GM18873 (cell line): ENCODE measurements around the gene AIF1L.

Experiments used
- ATAC-seq: cut with Tn5 transposase; IDR thresholded peaks from one replicate; pipeline ENCODE4 v1.9.1; 2021; ENCODE audit warnings: mild to moderate bottlenecking, moderate library complexity, moderate number of reproducible peaks; ENCODE audit not compliant: unreplicated experiment, low FRiP score

AIF1L gene

GRCh38 chr9:131096269-131097125, at the start of gene AIF1L:
TSS of gene AIF1L (plus strand) at chr9:131096531. CDS start at chr9:131096630, 99 bp downstream.
- ATAC-seq = no peak

- ATAC-seq = no peak
These were observed 49.6 kb upstream of the AIF1L start for GRCh38 chr9:131046581-131047202.

DNA sequence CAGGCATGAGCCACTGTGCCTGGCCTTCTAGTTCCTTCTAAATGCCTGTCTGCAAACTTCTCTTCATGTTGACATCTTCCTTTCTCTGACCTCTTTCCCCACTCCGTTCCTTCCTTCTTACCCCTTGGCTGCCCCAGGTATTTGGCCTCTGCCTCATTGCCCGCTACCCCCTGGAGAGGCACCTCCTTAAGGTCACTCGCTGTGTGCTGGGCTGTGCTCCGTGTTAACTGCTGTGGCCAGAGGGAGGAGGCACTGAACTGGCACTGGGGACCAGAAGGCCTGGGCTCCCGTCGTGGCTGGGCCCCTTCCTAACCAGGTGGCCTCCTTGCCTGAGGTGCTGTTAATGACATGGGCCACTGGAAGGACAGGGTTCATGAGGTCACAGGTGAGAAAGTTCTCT, 48.0 kb upstream of the AIF1L start:
- ATAC-seq = no peak

DNA sequence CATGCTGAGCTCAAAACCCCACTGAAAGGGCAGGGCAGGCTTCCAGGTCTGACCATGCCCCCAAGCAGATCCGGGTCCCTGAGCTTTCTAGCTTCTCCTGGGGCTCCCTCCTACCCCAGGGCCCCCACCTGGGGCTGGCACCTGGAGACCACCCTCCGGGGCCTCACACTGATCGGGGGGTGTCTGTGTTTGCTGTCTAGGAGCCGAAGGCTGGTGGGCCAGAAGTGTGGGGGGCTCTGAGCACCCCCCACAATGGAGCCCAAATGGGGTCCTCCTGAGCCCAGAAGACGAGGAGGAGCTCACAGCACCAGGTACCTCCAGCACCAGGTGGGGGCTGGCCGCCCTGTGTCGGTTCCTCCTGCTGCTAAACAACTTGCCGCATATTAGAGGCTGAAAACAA, 47.5 kb upstream of the AIF1L start:
- no peak for ATAC-seq

- ATAC-seq = no peak
These were observed 46.3 kb upstream of the AIF1L start for GRCh38 chr9:131049829-131050715.

- ATAC-seq = no peak
These were observed 45.5 kb upstream of the AIF1L start for GRCh38 chr9:131050831-131051230.

GRCh38 chr9:131051592-131052517, 44.5 kb upstream of the AIF1L start:
- ATAC-seq = no peak

DNA sequence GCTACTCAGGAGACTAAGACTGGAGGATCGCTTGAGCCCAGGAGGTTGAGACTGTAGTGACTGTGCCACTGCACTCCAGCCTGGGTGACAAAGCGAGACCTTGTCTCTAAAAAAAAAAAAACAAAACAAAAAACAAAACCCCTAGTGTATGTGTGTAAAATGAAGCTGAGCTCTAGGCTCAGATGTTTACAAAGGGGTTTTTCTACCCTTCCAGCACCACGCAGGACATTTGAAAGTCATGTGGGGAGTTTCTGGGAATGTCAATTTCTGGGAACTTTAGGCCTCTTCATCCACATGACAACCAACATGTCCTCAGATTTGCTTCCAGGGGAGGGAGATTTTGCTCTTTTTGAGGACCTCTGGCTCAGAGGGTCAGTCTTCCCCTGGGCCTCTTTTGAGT, 42.4 kb upstream of the AIF1L start:
- no peak for ATAC-seq

- ATAC-seq = no peak
These were observed 39.4 kb upstream of the AIF1L start for GRCh38 chr9:131056781-131057506.

DNA sequence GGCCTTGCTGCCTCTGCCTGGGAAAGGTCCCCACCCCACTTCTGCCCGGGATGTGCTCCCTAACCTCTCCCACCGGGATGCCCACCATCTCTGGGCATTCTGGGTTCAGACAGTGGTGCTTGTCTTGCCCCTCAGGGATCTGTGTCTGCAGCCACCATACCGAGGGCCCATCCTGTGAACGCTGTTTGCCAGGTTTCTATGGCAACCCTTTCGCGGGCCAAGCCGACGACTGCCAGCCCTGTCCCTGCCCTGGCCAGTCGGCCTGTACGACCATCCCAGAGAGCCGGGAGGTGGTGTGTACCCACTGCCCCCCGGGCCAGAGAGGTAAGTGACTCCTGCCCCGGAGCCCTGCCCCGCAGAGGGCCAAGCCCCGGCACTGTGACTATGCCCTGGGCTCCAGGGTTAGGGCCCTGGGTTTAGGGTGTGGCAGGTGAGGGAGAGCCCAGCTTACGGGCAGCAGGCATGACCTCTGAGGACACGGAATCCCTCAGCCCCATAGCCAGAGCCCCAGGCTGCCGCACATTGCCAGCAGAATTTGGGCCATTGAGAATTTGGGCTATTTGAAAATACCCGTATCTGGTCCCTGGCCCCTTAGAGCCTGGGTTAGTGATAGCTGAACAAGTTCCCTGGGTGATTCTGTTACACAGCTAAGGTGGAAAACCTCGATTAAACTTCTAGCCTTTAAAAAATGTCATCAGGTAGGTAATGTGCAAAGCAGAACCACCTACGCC, 35.3 kb upstream of the AIF1L start:
- ATAC-seq = no peak

- no peak for ATAC-seq
These were observed 33.4 kb upstream of the AIF1L start for GRCh38 chr9:131062969-131063368.

DNA sequence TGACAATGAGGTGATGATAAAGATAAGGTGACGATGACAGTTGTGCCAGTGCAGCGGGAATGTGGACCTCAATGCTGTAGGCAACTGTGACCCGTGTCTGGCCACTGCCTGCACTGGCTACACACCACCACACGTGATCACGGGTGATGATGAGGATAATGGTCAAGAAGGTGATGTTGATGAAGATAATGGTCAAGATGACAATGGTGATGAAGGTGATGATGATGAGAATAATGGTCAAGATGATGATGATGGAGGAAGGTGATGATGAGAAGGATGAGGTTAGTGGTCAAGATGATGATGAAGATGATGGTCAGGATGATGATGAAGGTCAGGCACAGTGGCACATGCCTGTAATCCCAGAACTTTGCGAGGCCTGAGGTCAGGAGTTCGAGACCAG, 30.7 kb upstream of the AIF1L start:
- no peak for ATAC-seq

GRCh38 chr9:131067625-131068024, 28.7 kb upstream of the AIF1L start:
- no peak for ATAC-seq

DNA sequence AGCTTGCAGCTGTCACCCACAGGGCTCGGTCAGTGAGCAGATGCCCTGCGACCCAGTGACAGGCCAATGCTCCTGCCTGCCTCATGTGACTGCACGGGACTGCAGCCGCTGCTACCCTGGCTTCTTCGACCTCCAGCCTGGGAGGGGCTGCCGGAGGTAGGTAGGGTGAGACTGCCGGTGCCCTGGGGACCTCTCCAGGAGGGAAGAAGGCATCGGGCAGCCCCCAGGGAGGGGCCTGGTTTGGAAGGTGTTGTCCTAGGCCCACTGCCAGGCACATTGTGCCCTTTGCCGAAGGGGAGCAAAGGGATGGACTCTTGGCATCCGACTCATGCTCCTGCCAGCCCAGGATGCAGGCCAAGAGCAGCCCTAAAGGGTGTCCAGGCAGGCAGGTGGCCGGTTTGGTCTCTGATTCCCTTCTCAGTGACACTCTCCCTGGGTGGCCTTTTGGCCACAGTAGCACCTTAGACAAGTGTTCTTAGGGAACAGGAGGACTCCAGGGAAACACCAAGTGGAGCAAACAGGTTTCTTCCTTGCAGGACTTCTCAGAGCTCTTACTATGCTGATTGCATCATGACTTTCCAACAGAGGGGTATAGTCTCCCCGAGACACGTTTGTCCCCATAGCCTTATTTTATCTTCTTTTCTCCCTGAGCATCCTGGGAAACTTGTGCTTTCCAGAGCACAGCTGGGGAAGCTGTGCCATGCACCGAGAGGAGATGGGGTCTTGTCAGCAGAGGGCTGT, 28.1 kb upstream of the AIF1L start:
- ATAC-seq = no peak

- ATAC-seq = no peak
These were observed 26.6 kb upstream of the AIF1L start for GRCh38 chr9:131069699-131070098.

- no peak for ATAC-seq
These were observed 24.0 kb upstream of the AIF1L start for GRCh38 chr9:131072107-131072870.

- no peak for ATAC-seq
These were observed 23.5 kb upstream of the AIF1L start for GRCh38 chr9:131072871-131073237.
